SK-N-SH (cell line): Measurements from ENCODE around the gene CD300LF.

ENCODE experiments used
- RAD21 ChIP-seq: IDR thresholded peaks from 2 replicates; pipeline ENCODE4 v1.6.1; 2012; ENCODE audit warnings: mild to moderate bottlenecking, low read length
- TF ChIP-seq, protein P1 (sequence below): fragments of 200-600 bp; sonication (generic); IDR thresholded peaks from 2 replicates; pipeline ENCODE4 v1.6.1; 2017; ENCODE audit warnings: antibody characterized with exemption, mild to moderate bottlenecking, moderate library complexity

GRCh38 chr17:74752822-74753401 is 40.2 kb upstream of the CD300LF start:
- TF ChIP-seq, protein P1, sequence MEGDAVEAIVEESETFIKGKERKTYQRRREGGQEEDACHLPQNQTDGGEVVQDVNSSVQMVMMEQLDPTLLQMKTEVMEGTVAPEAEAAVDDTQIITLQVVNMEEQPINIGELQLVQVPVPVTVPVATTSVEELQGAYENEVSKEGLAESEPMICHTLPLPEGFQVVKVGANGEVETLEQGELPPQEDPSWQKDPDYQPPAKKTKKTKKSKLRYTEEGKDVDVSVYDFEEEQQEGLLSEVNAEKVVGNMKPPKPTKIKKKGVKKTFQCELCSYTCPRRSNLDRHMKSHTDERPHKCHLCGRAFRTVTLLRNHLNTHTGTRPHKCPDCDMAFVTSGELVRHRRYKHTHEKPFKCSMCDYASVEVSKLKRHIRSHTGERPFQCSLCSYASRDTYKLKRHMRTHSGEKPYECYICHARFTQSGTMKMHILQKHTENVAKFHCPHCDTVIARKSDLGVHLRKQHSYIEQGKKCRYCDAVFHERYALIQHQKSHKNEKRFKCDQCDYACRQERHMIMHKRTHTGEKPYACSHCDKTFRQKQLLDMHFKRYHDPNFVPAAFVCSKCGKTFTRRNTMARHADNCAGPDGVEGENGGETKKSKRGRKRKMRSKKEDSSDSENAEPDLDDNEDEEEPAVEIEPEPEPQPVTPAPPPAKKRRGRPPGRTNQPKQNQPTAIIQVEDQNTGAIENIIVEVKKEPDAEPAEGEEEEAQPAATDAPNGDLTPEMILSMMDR = no peak
- no peak for TF ChIP-seq RAD21
